GM23338 (cell line): ENCODE measurements around the gene C6. TPM values are rescaled to one million over a fixed set of nuclear protein-coding genes. Genes with fewer than 3 reads are reported as not detected.

Source experiments
- ATAC-seq: fragments of 200-7000 bp; cut with Tn5 transposase; 3 replicates; pipeline ENCODE4 v1.9.1; 2020
- DNase-seq: peaks from one replicate; pipeline ENCODE4 v3.0.0-alpha.2; 2015; ENCODE audit warnings: low spot score
- H2AFZ ChIP-seq: fragments of 200-600 bp; sonication (generic); 2 replicates; pipeline ENCODE4 v1.8.0; 2016; ENCODE audit warnings: antibody characterized with exemption, mild to moderate bottlenecking, moderate library complexity
- H3F3A ChIP-seq: fragments of 200-600 bp; sonication (generic); replicated peaks from 2 replicates; pipeline ENCODE4 v1.8.0; 2017; ENCODE audit warnings: antibody characterized with exemption, mixed run types, low read depth
- H3K27ac ChIP-seq: fragments of 200-600 bp; sonication (generic); 2 replicates; pipeline ENCODE4 v1.6.1; 2016; ENCODE audit warnings: low read depth
- H3K27me3 ChIP-seq: fragments of 200-600 bp; sonication (generic); 2 replicates; pipeline ENCODE4 v1.8.0; 2016; ENCODE audit warnings: mild to moderate bottlenecking, mixed run types, moderate library complexity; ENCODE audit not compliant: insufficient read depth
- H3K36me3 ChIP-seq: fragments of 200-600 bp; sonication (generic); 2 replicates; pipeline ENCODE4 v1.8.0; 2016; ENCODE audit warnings: mild to moderate bottlenecking; ENCODE audit not compliant: insufficient read depth
- H3K4me1 ChIP-seq: fragments of 200-600 bp; sonication (generic); 2 replicates; pipeline ENCODE4 v1.8.0; 2016; ENCODE audit warnings: mild to moderate bottlenecking, moderate library complexity; ENCODE audit not compliant: insufficient read depth
- H3K4me2 ChIP-seq: fragments of 200-600 bp; sonication (generic); 2 replicates; pipeline ENCODE4 v1.7.1; 2017; ENCODE audit warnings: mixed run types
- H3K4me3 ChIP-seq: fragments of 200-600 bp; sonication (generic); 2 replicates; pipeline ENCODE4 v1.6.1; 2016; ENCODE audit warnings: mixed run types
- H3K79me2 ChIP-seq: fragments of 200-600 bp; sonication (generic); replicated peaks from 2 replicates; pipeline ENCODE4 v1.8.0; 2017; ENCODE audit warnings: mild to moderate bottlenecking; ENCODE audit not compliant: insufficient read depth
- H3K9me2 ChIP-seq: fragments of 200-600 bp; sonication (generic); 2 replicates; pipeline ENCODE4 v1.8.0; 2017; ENCODE audit not compliant: insufficient read depth
- H4K20me1 ChIP-seq: fragments of 200-600 bp; sonication (generic); replicated peaks from 2 replicates; pipeline ENCODE4 v1.8.0; 2017; ENCODE audit warnings: mild to moderate bottlenecking; ENCODE audit not compliant: insufficient read depth
- H3K27ac Mint-ChIP-seq: 2 replicates; pipeline ENCODE4 v1.8.0; 2020; ENCODE audit warnings: inconsistent platforms, mild to moderate bottlenecking, moderate library complexity, mixed read lengths
- H3K27me3 Mint-ChIP-seq: 3 replicates; pipeline ENCODE4 v1.8.0; 2022; ENCODE audit warnings: low read depth, mild to moderate bottlenecking, moderate library complexity, mixed read lengths, inconsistent platforms; ENCODE audit not compliant: insufficient read depth, poor library complexity
- H3K36me3 Mint-ChIP-seq: 3 replicates; pipeline ENCODE4 v1.8.0; 2021; ENCODE audit warnings: low read depth, mild to moderate bottlenecking, inconsistent platforms, moderate library complexity, mixed read lengths
- H3K4me1 Mint-ChIP-seq: 3 replicates; pipeline ENCODE4 v1.8.0; 2020; ENCODE audit warnings: mild to moderate bottlenecking, inconsistent platforms, mixed read lengths
- H3K4me3 Mint-ChIP-seq: 3 replicates; pipeline ENCODE4 v1.8.0; 2021; ENCODE audit warnings: moderate library complexity, mild to moderate bottlenecking, inconsistent platforms, mixed read lengths
- H3K9me3 Mint-ChIP-seq: 3 replicates; pipeline ENCODE4 v1.8.0; 2020; ENCODE audit warnings: moderate library complexity, mild to moderate bottlenecking, inconsistent platforms, mixed read lengths
- CREB1 ChIP-seq: fragments of 250-450 bp; sonication (Bioruptor Pico); IDR thresholded peaks from 2 replicates; pipeline ENCODE4 v1.5.0; 2020; ENCODE audit warnings: low read depth, mild to moderate bottlenecking, moderate library complexity
- ETS1 ChIP-seq: IDR thresholded peaks from 2 replicates; pipeline ENCODE4 v1.6.1; 2016; ENCODE audit warnings: antibody characterized with exemption
- EZH2 ChIP-seq: fragments of 200-600 bp; sonication (generic); IDR thresholded peaks from one replicate; pipeline ENCODE4 v1.8.0; 2017; ENCODE audit warnings: antibody characterized with exemption, mild to moderate bottlenecking, low read depth; ENCODE audit not compliant: unreplicated experiment
- JUNB ChIP-seq: IDR thresholded peaks from one replicate; pipeline ENCODE4 v1.6.1; 2016; ENCODE audit warnings: antibody characterized with exemption; ENCODE audit not compliant: unreplicated experiment
- POLR2AphosphoS5 ChIP-seq: IDR thresholded peaks from 2 replicates; pipeline ENCODE4 v1.6.1; 2016; ENCODE audit warnings: antibody characterized with exemption, low read depth
- STAT1 ChIP-seq: IDR thresholded peaks from one replicate; pipeline ENCODE4 v1.6.1; 2016; ENCODE audit warnings: antibody characterized with exemption; ENCODE audit not compliant: unreplicated experiment
- ZNF114 ChIP-seq: fragments of 250-450 bp; sonication (Bioruptor Pico); IDR thresholded peaks from 2 replicates; pipeline ENCODE4 v1.5.0; 2020; ENCODE audit warnings: mild to moderate bottlenecking, moderate library complexity
- ZNF331 ChIP-seq: fragments of 250-450 bp; sonication (Bioruptor Pico); IDR thresholded peaks from 2 replicates; pipeline ENCODE4 v1.5.0; 2020; ENCODE audit warnings: low read depth, mild to moderate bottlenecking, moderate library complexity
- ZNF462 ChIP-seq: fragments of 250-450 bp; sonication (Bioruptor Pico); IDR thresholded peaks from 2 replicates; pipeline ENCODE4 v1.5.0; 2020; ENCODE audit warnings: mild to moderate bottlenecking, moderate library complexity
- polyA plus RNA-seq: library from polyadenylated mRNA; unstranded; fragments of >200 nt; fragmentation: Nextera tagmentation; extraction: Ambion mirVana; gene quantifications from 2 replicates; pipeline ENCODE4 v1.2.1, GENCODE V29; 2016
- total RNA-seq: library from RNA; depleted of rRNA; stranded (reverse); fragments of >200 nt; shearing (Covaris generic); gene quantifications from 2 replicates; pipeline ENCODE4 v1.2.3, GENCODE V29; 2014
- TF ChIP-seq, protein P1 (sequence below), 2 experiments: fragments of 200-600 bp in 1 of 2; sonication (generic) in 1 of 2; conservative IDR thresholded peaks; 2 replicates each; pipeline versions ENCODE4 v1.5.1 to v1.6.1; 2016 to 2017; ENCODE audit warnings: antibody characterized with exemption in 2 of 2, low read depth in 2 of 2, mild to moderate bottlenecking in 2 of 2, moderate library complexity in 1 of 2

The C6 gene
- total and polyA plus RNA-seq, 2 experiments from 2014 or later: not detected

GRCh38 chr5:41172012-41172411 is 41.3 kb downstream of the C6 start:
- Histone ChIP-seq H3K27me3 (no peaks in the 10 kb centered on the region), H3K4me3 (no peak overlapping the region), H3K36me3 (no peaks in the 10 kb centered on the region), H3K27ac (no peak overlapping the region), H3K4me2 (no peak overlapping the region), H3K4me1 (no peaks in the 10 kb centered on the region), H3K9me2 (peaks cover 15% of the 10 kb centered on the region), H3F3A (no peaks in the 10 kb centered on the region), H4K20me1 (no peaks in the 10 kb centered on the region), H2AFZ (no peak overlapping the region), H3K79me2 (no peaks in the 10 kb centered on the region)
- H3K27me3 Mint-ChIP-seq: no peaks in the 10 kb centered on the region
- TF ChIP-seq CREB1 (CRISPR knock-in tag): no peak
- no peak for TF ChIP-seq POLR2AphosphoS5
- TF ChIP-seq, protein P1, sequence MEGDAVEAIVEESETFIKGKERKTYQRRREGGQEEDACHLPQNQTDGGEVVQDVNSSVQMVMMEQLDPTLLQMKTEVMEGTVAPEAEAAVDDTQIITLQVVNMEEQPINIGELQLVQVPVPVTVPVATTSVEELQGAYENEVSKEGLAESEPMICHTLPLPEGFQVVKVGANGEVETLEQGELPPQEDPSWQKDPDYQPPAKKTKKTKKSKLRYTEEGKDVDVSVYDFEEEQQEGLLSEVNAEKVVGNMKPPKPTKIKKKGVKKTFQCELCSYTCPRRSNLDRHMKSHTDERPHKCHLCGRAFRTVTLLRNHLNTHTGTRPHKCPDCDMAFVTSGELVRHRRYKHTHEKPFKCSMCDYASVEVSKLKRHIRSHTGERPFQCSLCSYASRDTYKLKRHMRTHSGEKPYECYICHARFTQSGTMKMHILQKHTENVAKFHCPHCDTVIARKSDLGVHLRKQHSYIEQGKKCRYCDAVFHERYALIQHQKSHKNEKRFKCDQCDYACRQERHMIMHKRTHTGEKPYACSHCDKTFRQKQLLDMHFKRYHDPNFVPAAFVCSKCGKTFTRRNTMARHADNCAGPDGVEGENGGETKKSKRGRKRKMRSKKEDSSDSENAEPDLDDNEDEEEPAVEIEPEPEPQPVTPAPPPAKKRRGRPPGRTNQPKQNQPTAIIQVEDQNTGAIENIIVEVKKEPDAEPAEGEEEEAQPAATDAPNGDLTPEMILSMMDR (conservative IDR thresholded peaks at IDR 0.05; ENCODE audit: low read depth in 2 of 2): no peak
- TF ChIP-seq ZNF462 (CRISPR knock-in tag): no peak
- no peak for TF ChIP-seq JUNB
- no peak for TF ChIP-seq ZNF331 (CRISPR knock-in tag)
- TF ChIP-seq ETS1: no peak
- no peak for TF ChIP-seq EZH2
- no peak for TF ChIP-seq ZNF114
- no peak for TF ChIP-seq STAT1
- ATAC-seq: no peak
- H3K27ac Mint-ChIP-seq: no peak overlapping the region
- no peak overlapping the region for H3K4me3 Mint-ChIP-seq
- DNase-seq: no peak
- no peaks in the 10 kb centered on the region for H3K4me1 Mint-ChIP-seq
- H3K36me3 Mint-ChIP-seq: no peaks in the 10 kb centered on the region
- no peaks in the 10 kb centered on the region for H3K9me3 Mint-ChIP-seq
